HG03103 (cell line): Measurements from ENCODE around the gene STK11.

ENCODE experiments used
- ATAC-seq: cut with Tn5 transposase; IDR thresholded peaks from one replicate; pipeline ENCODE4 v1.9.1; 2021; ENCODE audit warnings: low read depth; ENCODE audit not compliant: unreplicated experiment

The STK11 gene

GRCh38 chr19:1234051-1234954 is 28.7 kb downstream of the STK11 start:
- ATAC-seq = no peak

GRCh38 chr19:1234955-1235380 is 29.4 kb downstream of the STK11 start:
- no peak for ATAC-seq

- ATAC-seq = no peak
Measured at GRCh38 chr19:1235625-1236538, 30.3 kb downstream of the STK11 start.

GRCh38 chr19:1236576-1236975 is 31.0 kb downstream of the STK11 start:
- ATAC-seq = no peak

GRCh38 chr19:1237027-1237659 is 31.6 kb downstream of the STK11 start:
- no peak for ATAC-seq

GRCh38 chr19:1237754-1238368 is 32.3 kb downstream of the STK11 start, which contains the start of gene CBARP:
TSS of gene CBARP (minus strand) at chr19:1238005. CDS start at chr19:1236100, 1,905 bp downstream.
- no peak for ATAC-seq

GRCh38 chr19:1238369-1239303 is 33.1 kb downstream of the STK11 start:
- no peak for ATAC-seq

GRCh38 chr19:1239420-1239795 is 33.8 kb downstream of the STK11 start:
- no peak for ATAC-seq

- ATAC-seq = no peak
Measured at GRCh38 chr19:1239796-1240737, 34.5 kb downstream of the STK11 start.

GRCh38 chr19:1240925-1241324 is 35.3 kb downstream of the STK11 start:
- no peak for ATAC-seq

- ATAC-seq = peak; percentile 53
Measured at GRCh38 chr19:1241417-1242095, 36.0 kb downstream of the STK11 start, which contains the start of gene ATP5F1D. TSS of gene ATP5F1D (plus strand) at chr19:1241751. CDS start at chr19:1241851, 100 bp downstream.

- ATAC-seq = no peak
Measured at GRCh38 chr19:1243768-1244692, 38.5 kb downstream of the STK11 start.

- ATAC-seq = no peak
Measured at GRCh38 chr19:1244693-1245451, 39.3 kb downstream of the STK11 start.

- ATAC-seq = no peak
Measured at GRCh38 chr19:1245494-1246264, 40.1 kb downstream of the STK11 start.
